ENCODE data around the gene RND2.

Gene RND2

GRCh38 chr17:43025766-43026537 is 921 bp downstream of the RND2 start:
- Histone ChIP-seq H2AFZ (ENCODE audit: low read depth) (no peak overlapping the region), H4K20me1 (ENCODE audit: insufficient read depth) (no peaks in the 10 kb centered on the region), H3K27me3 (ENCODE audit: insufficient read depth, low read depth) (no peaks in the 10 kb centered on the region), H3K36me3 (ENCODE audit: insufficient read depth) (no peaks in the 10 kb centered on the region), H3K4me3 (IDR thresholded peaks at IDR 0.05; ENCODE audit: insufficient read depth, low read depth, low read length) (no peak overlapping the region), H3K79me2 (ENCODE audit: insufficient read depth, low read depth) (no peaks in the 10 kb centered on the region), H3K4me2 (no peak overlapping the region), H3K27ac (no peak overlapping the region), H3K9ac (no peak overlapping the region), H3K4me1 (ENCODE audit: low read depth, poor library complexity, severe bottlenecking) (peaks cover 7% of the 10 kb centered on the region)
- TF ChIP-seq, protein P1, sequence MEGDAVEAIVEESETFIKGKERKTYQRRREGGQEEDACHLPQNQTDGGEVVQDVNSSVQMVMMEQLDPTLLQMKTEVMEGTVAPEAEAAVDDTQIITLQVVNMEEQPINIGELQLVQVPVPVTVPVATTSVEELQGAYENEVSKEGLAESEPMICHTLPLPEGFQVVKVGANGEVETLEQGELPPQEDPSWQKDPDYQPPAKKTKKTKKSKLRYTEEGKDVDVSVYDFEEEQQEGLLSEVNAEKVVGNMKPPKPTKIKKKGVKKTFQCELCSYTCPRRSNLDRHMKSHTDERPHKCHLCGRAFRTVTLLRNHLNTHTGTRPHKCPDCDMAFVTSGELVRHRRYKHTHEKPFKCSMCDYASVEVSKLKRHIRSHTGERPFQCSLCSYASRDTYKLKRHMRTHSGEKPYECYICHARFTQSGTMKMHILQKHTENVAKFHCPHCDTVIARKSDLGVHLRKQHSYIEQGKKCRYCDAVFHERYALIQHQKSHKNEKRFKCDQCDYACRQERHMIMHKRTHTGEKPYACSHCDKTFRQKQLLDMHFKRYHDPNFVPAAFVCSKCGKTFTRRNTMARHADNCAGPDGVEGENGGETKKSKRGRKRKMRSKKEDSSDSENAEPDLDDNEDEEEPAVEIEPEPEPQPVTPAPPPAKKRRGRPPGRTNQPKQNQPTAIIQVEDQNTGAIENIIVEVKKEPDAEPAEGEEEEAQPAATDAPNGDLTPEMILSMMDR (conservative IDR thresholded peaks at IDR 0.05; ENCODE audit: low read depth, low read length) = no peak

- H3K4me2 ChIP-seq = no peak overlapping the region
- H3K4me1 ChIP-seq (ENCODE audit: low read depth, poor library complexity, severe bottlenecking) = peaks cover 7% of the 10 kb centered on the region
- H4K20me1 ChIP-seq (ENCODE audit: insufficient read depth) = no peaks in the 10 kb centered on the region
- H2AFZ ChIP-seq (ENCODE audit: low read depth) = no peak overlapping the region
- H3K36me3 ChIP-seq (ENCODE audit: insufficient read depth) = no peaks in the 10 kb centered on the region
- no peak overlapping the region for H3K9ac ChIP-seq
- TF ChIP-seq, protein P1 (conservative IDR thresholded peaks at IDR 0.05; ENCODE audit: low read depth, low read length) = no peak
- no peaks in the 10 kb centered on the region for H3K79me2 ChIP-seq (ENCODE audit: insufficient read depth, low read depth)
- no peak overlapping the region for H3K4me3 ChIP-seq (IDR thresholded peaks at IDR 0.05; ENCODE audit: insufficient read depth, low read depth, low read length)
- no peaks in the 10 kb centered on the region for H3K27me3 ChIP-seq (ENCODE audit: insufficient read depth, low read depth)
- no peak overlapping the region for H3K27ac ChIP-seq
These were observed 1.6 kb downstream of the RND2 start for GRCh38 chr17:43026595-43026994.

DNA sequence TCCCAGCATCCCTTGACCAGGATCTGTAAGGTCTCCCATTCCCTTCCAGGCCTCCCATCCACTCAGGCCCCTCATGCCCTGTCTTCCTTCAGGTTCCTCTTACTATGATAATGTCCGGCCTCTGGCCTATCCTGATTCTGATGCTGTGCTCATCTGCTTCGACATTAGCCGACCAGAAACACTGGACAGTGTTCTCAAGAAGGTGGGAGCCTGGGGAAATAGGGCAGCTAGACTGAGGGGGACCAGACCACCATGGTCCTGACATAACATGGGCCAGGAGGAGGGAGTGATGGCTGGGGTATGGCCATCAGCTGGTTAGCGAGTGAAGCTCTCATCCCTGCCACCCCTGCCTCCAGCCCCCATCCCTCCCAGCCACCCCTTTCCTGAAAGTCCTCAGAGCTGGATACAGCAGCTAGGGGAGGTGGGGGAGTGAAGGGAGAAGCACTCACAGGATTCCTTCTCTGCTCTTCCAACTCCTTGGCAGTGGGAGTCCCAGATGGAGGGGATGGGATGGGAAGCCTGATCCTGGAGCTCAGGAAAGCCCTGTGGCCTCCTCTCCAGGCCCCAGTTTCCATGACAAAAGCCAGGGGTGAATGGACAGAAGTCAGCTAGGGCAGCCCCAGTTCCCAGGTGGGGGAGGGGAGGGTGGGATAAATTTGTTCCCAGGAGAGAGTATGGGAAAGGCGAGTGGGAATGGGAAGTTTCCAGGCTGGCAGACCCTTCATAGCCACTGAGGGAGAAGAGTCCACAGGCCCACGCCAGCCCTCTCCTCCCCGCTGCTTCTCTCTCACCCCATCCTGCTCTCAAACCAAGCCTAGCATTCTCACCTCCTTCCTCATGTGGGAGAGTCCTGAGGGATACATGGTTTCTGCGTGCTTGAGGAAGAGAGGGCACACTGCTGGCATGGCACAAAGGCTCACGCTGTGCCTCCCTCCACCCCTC is 2.3 kb downstream of the RND2 start:
- no peak overlapping the region for H3K27ac ChIP-seq

DNA sequence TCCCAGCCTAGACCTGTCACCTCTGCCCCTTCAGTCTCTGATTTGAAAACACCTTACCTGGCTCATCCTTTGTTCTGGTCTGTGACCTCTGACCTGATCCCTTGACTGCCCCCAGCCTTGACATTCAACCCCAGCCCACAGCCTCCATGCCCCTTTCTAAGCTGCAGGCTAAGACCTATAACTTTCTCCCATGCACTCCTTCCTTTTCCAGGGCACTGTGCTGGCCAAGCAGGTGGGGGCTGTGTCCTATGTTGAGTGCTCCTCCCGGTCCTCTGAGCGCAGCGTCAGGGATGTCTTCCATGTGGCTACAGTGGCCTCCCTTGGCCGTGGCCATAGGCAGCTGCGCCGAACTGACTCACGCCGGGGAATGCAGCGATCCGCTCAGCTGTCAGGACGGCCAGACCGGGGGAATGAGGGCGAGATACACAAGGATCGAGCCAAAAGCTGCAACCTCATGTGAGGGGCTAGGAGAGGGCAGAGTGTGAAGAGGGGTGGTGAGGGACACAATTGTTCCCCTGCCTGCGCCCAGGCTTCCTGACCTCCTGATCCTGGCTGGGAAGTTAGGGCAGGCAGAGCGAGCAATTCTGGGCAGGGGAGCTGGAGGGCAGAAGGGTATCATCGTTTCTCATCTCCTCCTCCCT is 3.3 kb downstream of the RND2 start:
- TF ChIP-seq, protein P1 (conservative IDR thresholded peaks at IDR 0.05; ENCODE audit: low read depth, low read length) = no peak
- Histone ChIP-seq H3K79me2 (ENCODE audit: insufficient read depth, low read depth) (no peaks in the 10 kb centered on the region), H2AFZ (ENCODE audit: low read depth) (no peak overlapping the region), H3K36me3 (ENCODE audit: insufficient read depth) (no peaks in the 10 kb centered on the region), H4K20me1 (ENCODE audit: insufficient read depth) (no peaks in the 10 kb centered on the region), H3K4me1 (ENCODE audit: low read depth, poor library complexity, severe bottlenecking) (no peaks in the 10 kb centered on the region), H3K4me3 (IDR thresholded peaks at IDR 0.05; ENCODE audit: insufficient read depth, low read depth, low read length) (no peak overlapping the region), H3K27me3 (ENCODE audit: insufficient read depth, low read depth) (no peaks in the 10 kb centered on the region), H3K4me2 (no peak overlapping the region), H3K27ac (no peak overlapping the region), H3K9ac (no peak overlapping the region)

More for the DNA sequence above, 2.3 kb downstream of the RND2 start:
- Histone ChIP-seq H3K4me1 (ENCODE audit: low read depth, poor library complexity, severe bottlenecking) (peaks cover 7% of the 10 kb centered on the region), H3K4me2 (no peak overlapping the region), H3K79me2 (ENCODE audit: insufficient read depth, low read depth) (no peaks in the 10 kb centered on the region), H3K27me3 (ENCODE audit: insufficient read depth, low read depth) (no peaks in the 10 kb centered on the region), H3K36me3 (ENCODE audit: insufficient read depth) (no peaks in the 10 kb centered on the region), H2AFZ (ENCODE audit: low read depth) (no peak overlapping the region), H4K20me1 (ENCODE audit: insufficient read depth) (no peaks in the 10 kb centered on the region), H3K9ac (no peak overlapping the region), H3K4me3 (IDR thresholded peaks at IDR 0.05; ENCODE audit: insufficient read depth, low read depth, low read length) (no peak overlapping the region)
- TF ChIP-seq, protein P1 (conservative IDR thresholded peaks at IDR 0.05; ENCODE audit: low read depth, low read length) = no peak
